Occipital lobe (tissue), 2 donors: Measurements from ENCODE around the gene LARGE2. TPM values are rescaled to one million over a fixed set of nuclear protein-coding genes. Genes with fewer than 3 reads are reported as not detected.

ENCODE experiments used
- DNase-seq: peaks from one replicate; lab custom pipeline; 2025; lab: John Stamatoyannopoulos, UW
- total RNA-seq: library from RNA; depleted of rRNA; stranded (reverse); fragments of >200 nt; gene quantifications from one replicate; pipeline ENCODE4 v1.2.3, GENCODE V29; 2014

The LARGE2 gene
- 0.16 TPM for total RNA-seq

- no peak for DNase-seq
These were observed at the start of gene LARGE2 for GRCh38 chr11:45922425-45923082. Gene LARGE2 (plus strand): TSS chr11:45922656. CDS start chr11:45922883, 227 bp downstream.

GRCh38 chr11:45876401-45876800, 46.1 kb upstream of the LARGE2 start:
- no peak for DNase-seq

DNA sequence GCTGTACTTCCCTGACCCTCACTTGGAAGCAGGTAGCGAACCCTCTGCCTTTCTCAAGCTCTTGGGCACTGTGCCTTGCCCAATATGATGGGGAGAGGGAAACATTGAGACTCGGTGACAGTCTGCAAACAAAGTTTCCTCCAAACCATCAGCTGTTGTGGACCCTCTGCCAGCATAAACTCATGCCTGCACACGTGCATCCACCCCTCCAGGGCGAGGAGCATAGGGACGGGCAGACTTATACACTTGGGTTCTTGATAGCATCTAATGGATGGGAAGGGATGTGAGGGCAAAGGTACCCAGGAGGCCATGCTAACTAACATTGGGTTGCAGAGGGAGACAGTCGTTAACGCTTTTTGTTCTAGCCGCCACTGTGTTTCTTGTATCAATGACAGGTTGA, 45.2 kb upstream of the LARGE2 start:
- DNase-seq, result no peak

- no peak for DNase-seq
These were observed 44.6 kb upstream of the LARGE2 start for GRCh38 chr11:45877845-45878244.

DNA sequence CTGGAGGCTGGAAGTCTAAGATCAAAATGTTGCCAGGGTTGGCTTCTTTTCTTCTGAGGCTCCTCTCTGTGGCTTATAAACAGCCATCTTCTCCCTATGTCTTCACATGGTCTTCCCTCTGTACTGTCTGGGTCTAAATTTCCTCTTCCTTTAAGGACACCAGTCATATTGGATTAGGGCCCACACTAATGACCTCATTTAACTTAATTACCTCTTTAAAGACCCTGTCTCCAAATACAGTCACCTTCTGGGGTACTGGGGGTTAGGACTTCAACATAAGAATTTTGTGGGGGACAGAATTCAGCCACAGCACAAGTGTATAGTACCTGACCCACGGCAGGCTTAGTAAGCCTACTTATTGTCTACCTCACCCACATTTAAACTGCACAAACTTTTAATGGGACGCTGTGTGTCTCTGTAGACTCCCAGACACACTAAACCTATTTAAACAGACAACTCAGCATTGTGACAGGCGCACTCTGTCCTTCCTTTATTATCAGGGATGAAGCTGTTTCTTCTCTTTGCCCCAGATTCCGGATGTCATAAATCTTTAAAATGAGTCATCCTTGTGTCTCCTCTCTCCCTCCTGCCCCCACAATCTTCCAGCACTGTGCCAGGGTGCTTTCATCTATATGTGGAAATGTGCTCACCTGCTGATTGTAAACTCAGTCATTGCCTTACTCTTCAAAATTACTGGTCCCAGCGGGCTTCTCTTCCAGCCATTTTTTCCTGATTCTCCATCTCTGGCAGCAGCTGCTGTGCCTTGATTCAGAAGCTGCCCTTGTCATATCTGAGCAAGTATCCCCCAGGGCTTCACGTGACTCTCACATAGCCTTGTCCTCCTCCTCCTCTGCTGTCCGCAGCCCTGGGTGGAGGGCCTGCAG, 42.4 kb upstream of the LARGE2 start:
- peak; percentile 36 for DNase-seq

GRCh38 chr11:45880772-45881570, 41.5 kb upstream of the LARGE2 start:
- DNase-seq, result no peak

GRCh38 chr11:45881708-45882368, 40.6 kb upstream of the LARGE2 start:
- DNase-seq, result no peak

DNA sequence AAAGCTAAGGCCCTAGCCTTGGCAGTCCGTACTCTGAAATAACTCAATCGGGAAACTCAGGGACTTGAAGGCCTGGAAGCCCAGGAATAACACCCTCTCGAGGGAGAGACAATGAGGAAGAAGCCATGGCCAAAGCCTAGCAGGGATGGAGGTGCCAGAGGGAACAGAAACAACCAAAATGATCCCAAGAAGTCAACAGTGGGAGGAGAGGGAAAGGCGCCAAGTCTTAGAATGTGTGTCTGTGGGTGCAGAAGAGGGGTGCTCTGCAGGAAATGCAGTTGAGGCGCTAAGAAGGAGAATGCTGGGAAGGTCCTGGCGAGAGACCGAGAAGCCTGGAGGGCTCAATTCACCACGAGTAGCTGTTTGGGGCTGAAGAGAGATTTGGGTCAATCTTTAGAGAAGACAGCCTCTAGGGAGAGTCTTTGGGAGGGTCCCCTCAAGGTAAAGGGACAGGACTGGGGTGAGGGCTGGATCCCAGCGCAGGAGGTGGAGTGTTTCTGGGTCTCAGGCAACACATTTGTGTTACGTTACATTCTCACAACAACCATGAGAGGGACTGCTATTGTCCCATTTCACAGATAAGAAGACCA, 37.8 kb upstream of the LARGE2 start:
- no peak for DNase-seq

DNA sequence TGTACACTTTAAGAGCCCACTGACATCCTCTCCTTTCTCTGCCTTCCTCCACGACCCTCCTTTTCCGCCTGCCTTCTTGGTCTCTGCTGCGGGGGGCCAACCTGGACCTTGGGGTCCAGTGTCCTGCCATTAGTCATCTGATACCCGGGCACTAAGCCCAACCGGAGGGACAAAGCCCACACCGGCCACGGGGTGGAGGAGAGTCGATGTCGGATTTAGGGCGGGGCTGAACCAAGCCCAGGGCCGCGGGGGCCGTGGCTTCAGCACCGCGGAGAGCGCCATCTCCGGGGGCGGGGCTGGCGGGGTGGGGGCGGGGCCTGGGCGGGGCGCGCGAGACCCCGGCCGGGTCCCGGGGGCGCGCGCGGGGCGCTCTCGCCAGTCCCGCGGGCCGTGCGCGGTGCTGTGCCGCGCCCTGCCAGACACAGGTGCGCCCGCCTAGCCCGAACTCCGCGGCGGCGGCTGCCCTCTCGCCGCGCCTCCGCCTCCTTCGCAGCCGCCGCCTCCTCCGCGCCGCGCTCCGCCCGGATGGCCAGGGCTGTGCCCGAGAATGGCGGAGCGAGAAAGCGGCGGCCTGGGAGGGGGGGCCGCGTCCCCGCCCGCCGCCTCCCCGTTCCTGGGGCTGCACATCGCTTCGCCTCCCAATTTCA, 37.1 kb upstream of the LARGE2 start, which contains the start of gene MAPK8IP1:
MAPK8IP1 (plus strand) TSS at position 378 of the 647 bp plus-strand sequence; CDS start at position 548, 170 bp downstream.
- no peak for DNase-seq

GRCh38 chr11:45885921-45886721, 36.3 kb upstream of the LARGE2 start:
- no peak for DNase-seq

DNA sequence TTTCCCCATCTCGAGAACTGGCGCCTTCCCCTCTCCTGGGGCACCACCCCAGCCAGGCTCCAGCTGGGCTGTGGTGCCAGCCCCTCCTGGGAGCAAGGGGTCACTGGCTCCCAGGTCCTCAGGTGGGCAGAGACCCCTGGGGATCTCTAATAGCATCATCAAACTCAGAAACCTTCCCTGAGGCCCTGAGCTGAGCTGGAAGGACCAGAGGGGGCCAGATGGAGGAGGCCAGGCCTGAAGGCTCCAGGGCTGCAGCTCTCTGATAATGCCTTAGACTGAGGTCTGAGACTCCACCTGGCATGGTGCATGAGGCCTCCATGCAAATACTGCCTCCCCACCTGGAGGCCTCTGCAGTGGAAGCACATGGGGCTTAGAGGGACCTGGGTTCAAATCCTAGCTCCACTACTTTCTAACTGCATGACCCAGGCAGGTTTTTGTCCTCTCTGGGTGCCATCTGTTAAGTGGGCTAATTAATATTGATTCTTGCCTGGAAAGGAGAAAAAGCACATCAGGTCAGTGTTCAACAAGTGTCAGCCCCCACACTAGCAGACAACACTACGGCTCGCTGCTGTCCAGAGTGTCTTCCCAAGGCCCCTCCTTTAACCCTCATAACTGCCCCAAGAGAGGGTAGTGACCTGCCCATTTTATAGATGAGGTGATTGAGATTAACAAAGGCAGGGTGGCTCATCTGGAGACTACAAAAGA, 35.5 kb upstream of the LARGE2 start:
- no peak for DNase-seq

GRCh38 chr11:45887587-45887986, 34.9 kb upstream of the LARGE2 start:
- DNase-seq, result no peak

GRCh38 chr11:45889555-45889954, 32.9 kb upstream of the LARGE2 start:
- DNase-seq, result no peak

DNA sequence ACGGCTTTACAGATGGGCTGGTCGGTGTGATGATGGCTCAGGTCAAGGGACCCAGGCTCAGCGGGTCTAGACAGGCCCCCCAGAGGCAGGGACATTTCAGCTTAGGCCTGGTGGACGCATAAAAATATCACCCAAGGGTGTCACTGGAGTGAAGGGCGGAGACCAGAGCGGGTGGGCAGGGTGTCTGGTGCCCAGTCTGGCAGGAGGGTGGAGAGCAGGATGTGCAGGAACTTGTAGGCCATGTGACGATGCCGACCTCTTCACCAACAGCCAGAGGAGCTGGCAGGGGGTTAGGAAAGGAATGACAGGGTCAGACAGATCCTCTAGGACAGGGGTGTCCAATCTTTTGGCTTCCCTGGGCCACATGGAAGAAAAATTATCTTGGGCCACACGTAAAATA, 32.5 kb upstream of the LARGE2 start:
- no peak for DNase-seq

- no peak for DNase-seq
These were observed 31.4 kb upstream of the LARGE2 start for GRCh38 chr11:45890886-45891550.

DNA sequence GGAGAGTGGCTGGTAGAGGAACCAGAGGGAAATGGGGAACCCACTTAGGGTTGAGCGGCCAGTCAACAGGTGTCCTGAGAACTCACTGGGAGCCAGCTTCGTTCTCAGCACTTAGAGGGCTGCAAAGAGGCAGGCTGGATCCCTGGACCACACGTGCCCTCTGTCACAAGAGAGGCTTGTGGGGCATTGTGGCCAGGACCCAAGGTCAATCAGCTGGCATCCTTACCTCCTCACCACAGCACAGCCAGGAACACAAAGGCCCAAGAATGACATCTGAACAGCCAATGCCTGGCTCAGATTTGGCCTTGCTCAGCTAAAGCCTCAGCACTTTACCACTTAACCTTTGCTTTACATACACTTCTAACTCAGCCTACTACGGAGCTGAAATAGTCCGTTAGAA, 29.6 kb upstream of the LARGE2 start:
- no peak for DNase-seq

GRCh38 chr11:45894555-45895247, 27.8 kb upstream of the LARGE2 start:
- peak; percentile 61 for DNase-seq
